HuH-7 (cell line): Measurements from ENCODE around the gene DUS4L.
"Not testable (repeated sequence)": the region's sequence is repeated elsewhere in the genome, so short reads cannot be mapped to it uniquely, and the experiment has no call there.

Experiments used
- DNase-seq: peaks from one replicate; pipeline ENCODE4 v3.0.0; 2011; ENCODE audit warnings: low spot score

The DUS4L gene

GRCh38 chr7:107563775-107564552 is at the start of gene DUS4L, which contains the start of gene COG5:
DUS4L (plus strand) TSS chr7:107563971; CDS start chr7:107567071, 3,100 bp downstream.
COG5 (minus strand) TSS chr7:107563920; CDS start chr7:107563896, 24 bp downstream.
- DNase-seq, result peak; percentile 79

- no peak for DNase-seq
Observed at GRCh38 chr7:107526672-107527071, 37.1 kb upstream of the DUS4L start.

DNA sequence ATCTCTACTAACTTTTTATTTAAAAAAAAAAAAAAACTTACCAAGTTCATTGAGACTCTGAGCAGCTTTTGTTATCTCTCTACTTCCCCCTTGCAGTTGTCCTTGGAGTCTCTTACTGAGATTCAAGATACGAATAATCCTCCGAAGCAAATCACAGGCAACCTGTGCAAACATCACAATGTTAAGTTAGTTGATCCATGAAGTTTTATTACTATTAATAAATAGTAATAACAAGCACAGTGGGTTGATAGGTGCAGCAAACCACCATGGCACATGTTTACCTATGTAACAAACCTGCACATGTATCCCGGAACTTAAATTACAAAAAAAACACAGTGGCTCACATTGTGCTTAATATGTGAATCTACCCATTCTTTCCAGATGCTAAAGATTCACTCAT is 36.6 kb upstream of the DUS4L start:
- no peak for DNase-seq

- no peak for DNase-seq
Observed at GRCh38 chr7:107528461-107528860, 35.3 kb upstream of the DUS4L start.

GRCh38 chr7:107530751-107531150 is 33.0 kb upstream of the DUS4L start:
- DNase-seq, result no peak

- no peak for DNase-seq
Observed at GRCh38 chr7:107534139-107534538, 29.6 kb upstream of the DUS4L start.

GRCh38 chr7:107537228-107537627 is 26.5 kb upstream of the DUS4L start:
- not testable (repeated sequence) for DNase-seq

GRCh38 chr7:107538001-107538400 is 25.8 kb upstream of the DUS4L start:
- no peak for DNase-seq

- DNase-seq, result no peak
Observed at GRCh38 chr7:107543338-107543993, 20.3 kb upstream of the DUS4L start.

- no peak for DNase-seq
Observed at GRCh38 chr7:107544848-107545591, 18.8 kb upstream of the DUS4L start.

DNA sequence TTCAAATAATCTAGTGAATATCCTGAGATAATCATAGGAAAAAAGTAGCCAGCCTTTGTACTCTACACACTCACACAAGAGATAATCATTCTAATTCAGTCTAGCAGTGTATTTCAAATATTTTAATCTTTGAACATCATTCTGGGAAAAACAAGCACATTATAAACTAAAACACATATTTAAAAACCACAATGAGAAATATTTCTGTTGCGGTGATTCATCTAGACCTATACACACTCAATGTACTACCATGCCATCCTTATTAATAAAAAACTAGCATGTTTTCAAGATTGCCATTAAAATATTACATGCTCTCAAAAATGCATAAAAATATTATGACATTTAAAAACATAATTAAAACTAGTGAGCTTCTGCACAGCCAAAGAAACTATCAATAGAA is 11.8 kb upstream of the DUS4L start:
- DNase-seq, result no peak

GRCh38 chr7:107555893-107556292 is 7.9 kb upstream of the DUS4L start:
- no peak for DNase-seq

DNA sequence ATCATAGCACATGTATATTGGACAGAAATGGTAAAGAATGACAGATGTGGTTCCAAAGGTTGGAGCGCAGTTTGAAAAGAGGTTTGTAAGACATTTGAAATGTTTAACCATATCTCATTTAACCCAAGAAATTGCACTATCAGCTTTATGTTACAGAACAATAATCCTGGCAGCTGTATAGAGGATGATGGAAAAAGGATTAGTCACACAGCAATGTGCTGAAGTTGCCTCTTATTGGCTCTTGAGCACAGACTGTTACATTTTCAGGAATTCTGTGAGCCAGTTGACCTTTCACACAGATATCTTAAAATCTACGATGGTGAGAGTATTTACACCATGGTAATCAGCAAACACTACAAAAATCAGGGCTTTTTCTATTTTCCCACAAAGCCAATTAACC is 3.9 kb upstream of the DUS4L start:
- DNase-seq, result no peak

DNA sequence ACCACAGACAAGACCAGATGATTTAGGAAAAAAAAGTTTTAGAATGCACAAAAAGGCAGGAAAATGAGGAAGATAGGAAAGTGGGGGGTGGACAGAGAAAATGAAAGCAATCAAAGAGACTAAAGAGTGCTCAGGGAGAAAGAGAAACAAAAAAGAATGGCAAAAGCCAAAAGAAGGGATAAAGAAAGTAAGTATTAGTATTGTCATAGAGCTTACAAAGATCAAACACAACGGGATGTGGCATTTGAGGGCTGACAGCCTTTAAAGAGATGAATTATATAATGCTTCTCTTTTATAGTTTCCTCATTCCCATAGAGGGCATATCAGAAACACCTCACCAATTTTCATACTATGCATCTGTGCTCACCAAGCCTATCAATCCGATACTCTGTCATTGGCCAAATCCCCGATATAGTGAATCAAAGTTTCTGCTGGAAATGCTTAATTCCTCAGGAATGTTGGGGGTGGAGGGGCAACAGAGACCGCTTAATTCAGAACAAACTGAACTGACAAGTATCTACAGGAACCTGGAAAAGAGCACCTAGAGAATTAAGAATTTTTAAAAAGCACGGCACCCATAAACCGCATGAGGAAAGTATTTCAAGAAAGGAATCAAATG is 2.8 kb upstream of the DUS4L start:
- no peak for DNase-seq

DNA sequence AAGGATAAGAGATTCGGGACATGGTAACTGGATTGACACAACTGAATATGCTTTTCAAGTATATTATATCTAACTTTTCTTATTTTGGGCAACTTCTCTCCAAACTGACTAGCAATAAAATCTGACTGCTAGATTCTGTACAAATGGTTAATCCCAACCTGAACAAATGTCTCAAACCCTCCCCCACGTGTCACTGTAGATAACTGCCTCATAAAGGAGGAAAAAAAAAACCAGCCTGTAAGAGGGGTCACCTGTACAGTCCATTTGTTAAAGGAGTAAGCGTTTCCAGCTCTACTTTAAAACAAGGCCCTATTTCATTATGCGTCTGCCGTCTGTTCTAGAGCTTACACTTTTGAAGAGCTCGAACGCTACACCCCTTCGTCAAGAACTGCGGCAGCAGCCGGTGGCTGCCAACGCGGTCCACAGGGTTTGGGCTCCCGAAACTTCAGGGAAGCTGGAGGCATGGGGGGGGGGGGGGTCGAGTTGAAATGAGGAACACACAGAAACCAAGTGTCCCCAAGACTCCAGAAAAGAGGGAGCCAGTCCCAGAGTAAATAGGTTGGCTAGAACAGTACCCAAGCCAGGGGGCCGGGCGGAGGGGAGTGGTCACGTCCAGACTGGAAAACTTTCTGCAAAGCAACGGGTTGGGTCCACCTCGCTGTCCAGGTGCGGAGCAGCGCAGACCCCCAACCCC is 543 bp upstream of the DUS4L start:
- DNase-seq, result peak; percentile 62

DNA sequence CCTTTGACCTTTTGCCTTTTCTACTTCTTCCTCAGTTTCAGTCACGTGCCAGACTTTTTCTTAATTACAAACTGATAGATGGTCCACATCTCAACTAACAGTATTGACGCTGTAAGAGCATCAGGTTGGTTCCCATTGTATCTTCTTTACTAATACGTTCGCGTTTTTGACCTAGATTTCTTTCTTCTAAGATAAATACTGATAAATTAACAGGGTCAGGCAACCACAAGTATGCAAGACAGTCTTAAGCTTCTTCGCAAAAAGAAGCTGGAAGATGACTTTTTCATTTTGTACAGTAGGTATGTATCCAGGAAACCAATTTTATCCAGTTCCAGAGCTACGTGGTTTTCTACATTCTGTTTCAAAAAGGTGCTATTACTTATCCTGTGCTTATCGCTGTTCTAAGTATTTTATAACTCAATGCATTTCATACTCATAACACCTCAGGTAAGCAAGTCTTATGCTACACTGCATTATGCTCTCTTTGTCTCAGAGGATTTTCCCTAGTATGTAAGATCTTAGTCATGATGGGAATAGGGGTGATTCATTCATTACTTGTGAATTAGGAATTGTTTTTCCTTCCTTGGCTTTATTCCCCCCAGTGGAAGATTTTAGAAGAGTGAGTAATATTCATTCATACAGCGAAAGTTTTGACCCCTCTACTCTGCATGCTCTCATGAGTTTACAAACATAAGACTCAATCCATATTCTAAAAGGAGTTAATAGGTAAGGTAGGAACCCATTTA is 955 bp downstream of the DUS4L start:
- DNase-seq, result no peak

DNA sequence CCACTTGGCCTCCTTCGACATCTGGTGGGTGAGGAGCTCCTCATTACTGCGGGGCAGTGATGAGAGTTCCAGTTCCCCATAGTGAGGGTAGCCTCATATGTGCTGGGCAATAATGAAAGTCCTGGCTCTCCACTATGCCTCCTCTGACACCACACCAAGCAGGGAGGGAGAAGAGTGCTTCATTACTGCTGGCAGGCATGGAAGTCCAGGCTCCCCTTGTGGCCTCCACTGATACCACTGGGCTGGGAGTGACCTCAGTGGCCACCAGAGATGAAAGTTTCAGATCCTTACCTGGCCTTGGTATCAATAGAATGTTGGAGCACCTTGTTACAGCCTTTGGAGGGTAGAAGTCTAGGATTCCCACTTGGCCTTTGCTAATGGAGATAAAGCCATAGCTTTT is 6.5 kb downstream of the DUS4L start:
- no peak for DNase-seq

DNA sequence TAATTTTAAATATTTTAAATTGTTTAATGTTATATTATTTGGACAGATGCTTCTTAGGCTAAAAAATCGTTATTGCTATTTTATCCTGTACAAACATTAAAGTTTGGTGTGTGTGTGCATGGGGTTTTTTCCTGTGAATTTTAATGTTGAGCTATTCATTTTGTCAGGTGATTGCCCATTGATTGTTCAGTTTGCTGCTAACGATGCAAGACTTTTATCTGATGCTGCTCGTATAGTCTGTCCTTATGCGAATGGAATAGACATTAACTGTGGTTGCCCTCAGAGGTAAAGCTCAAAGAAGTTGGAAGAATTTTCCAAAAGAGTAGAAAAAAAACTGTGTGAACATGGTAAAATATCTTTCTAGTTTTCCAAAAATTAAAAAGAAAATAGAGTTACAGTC is 9.8 kb downstream of the DUS4L start:
- DNase-seq, result no peak

- peak; percentile 27 for DNase-seq
Observed at GRCh38 chr7:107579554-107579884, 15.7 kb downstream of the DUS4L start.

GRCh38 chr7:107579885-107580715 is 16.3 kb downstream of the DUS4L start, which contains the start of gene BCAP29:
BCAP29 (plus strand) TSS chr7:107580246; CDS start chr7:107580773, 527 bp downstream.
- DNase-seq, result peak; percentile 80
